Kidney (tissue), 14 donors: Measurements from ENCODE around the gene ABCD2. TPM values are rescaled to one million over a fixed set of nuclear protein-coding genes. Genes with fewer than 3 reads are reported as not detected.
"Not testable (repeated sequence)": the region's sequence is repeated elsewhere in the genome, so short reads cannot be mapped to it uniquely, and the experiment has no call there.

ENCODE experiments used
- DNase-seq, 5 donors: peaks; one replicate each; pipeline ENCODE4 v3.0.0-alpha.2; 2013 to 2020
- FAIRE-seq: peaks from 2 replicates; lab custom pipeline; 2012; peaks lifted over from hg19 to GRCh38; lab: Jason Lieb, UNC
- H3K27ac ChIP-seq, 2 donors: one replicate each; pipeline ENCODE4 v1.7.0; 2013; ENCODE audit warnings: low read depth in 2 of 2, low read length in 2 of 2, inconsistent platforms in 1 of 2
- H3K27me3 ChIP-seq: one replicate; pipeline ENCODE4 v1.7.1; 2013; ENCODE audit warnings: low read length, inconsistent platforms; ENCODE audit not compliant: control insufficient read depth, insufficient read depth
- H3K36me3 ChIP-seq, 3 donors: one replicate each; pipeline versions ENCODE4 v1.7.0 to v1.7.1; 2013; ENCODE audit warnings: low read length in 3 of 3, control low read depth in 1 of 3, inconsistent platforms in 1 of 3; ENCODE audit not compliant: insufficient read depth in 3 of 3, control insufficient read depth in 2 of 3
- H3K4me1 ChIP-seq, 3 donors: one replicate each; pipeline versions ENCODE4 v1.7.0 to v1.7.1; 2013; ENCODE audit warnings: low read length in 3 of 3, inconsistent platforms in 1 of 3, low read depth in 1 of 3; ENCODE audit not compliant: control insufficient read depth in 2 of 3, insufficient read depth in 2 of 3
- H3K4me3 ChIP-seq, 3 donors: one replicate each; pipeline versions ENCODE4 v1.7.0 to v1.8.1; 2013; ENCODE audit warnings: low read length in 3 of 3, control low read depth in 1 of 3, inconsistent platforms in 1 of 3
- H3K9ac ChIP-seq, 3 donors: one replicate each; pipeline versions ENCODE4 v1.7.0 to v1.7.1; 2013; ENCODE audit warnings: low read length in 3 of 3, control low read depth in 1 of 3, inconsistent platforms in 1 of 3
- H3K9me3 ChIP-seq, 3 donors: one replicate each; pipeline versions ENCODE4 v1.7.0 to v1.7.1; 2013; ENCODE audit warnings: low read length in 3 of 3, control low read depth in 1 of 3, inconsistent platforms in 1 of 3; ENCODE audit not compliant: control insufficient read depth in 2 of 3, insufficient read depth in 1 of 3
- CTCF ChIP-seq: IDR thresholded peaks from 3 replicates; pipeline ENCODE4 v1.5.1; 2012; ENCODE audit warnings: mild to moderate bottlenecking, moderate library complexity, borderline replicate concordance; ENCODE audit not compliant: insufficient read depth; ENCODE audit errors: extremely low read depth
- intact Hi-C: fragments of 100-400 bp; cut with DNase I; formaldehyde crosslinking; loops from one replicate; pipeline ENCODE4 v1.11.1; 2022
- polyA plus RNA-seq: library from polyadenylated mRNA; stranded (reverse); fragments of 350-450 nt; fragmentation: Illumina TruSeq; extraction: RNeasy Lipid Tissue Mini Kit (QIAGEN cat#74804); gene quantifications from one replicate; pipeline ENCODE4 v1.2.3, GENCODE V29; 2014; ENCODE audit warnings: low read depth, low replicate concordance; ENCODE audit not compliant: insufficient read depth
- total RNA-seq: library from RNA; stranded (reverse); fragmentation: NEBNext Ultra II Directional; extraction: Animal tissue kit (Norgen Biotek cat#: 25700); gene quantifications from one replicate; pipeline ENCODE4 v1.2.1, GENCODE V29; 2021
- donor health status: control.
- donor health status: control.
- donor health status: control.
- donor health status: control.
- donor health status: control.
- donor health status: DM: yes; HTN: yes; CAD: no.
- donor health status: Normal renal cell carcinoma (clear cell type).

Gene ABCD2
- total and polyA plus RNA-seq, 2 donors from 2014 or later: 0.17 to 1.4 TPM

GRCh38 chr12:39626033-39626814 lies 6.6 kb upstream of the ABCD2 start:
- DNase-seq (peak in 1 of 5 donors; percentile 45), FAIRE-seq (no peak)
- intact Hi-C loops: no loop called here
- H3K9me3 ChIP-seq: no peaks in the 10 kb centered on the region
- H3K27ac ChIP-seq: no peak overlapping the region
- no peaks in the 10 kb centered on the region for H3K4me1 ChIP-seq
- H3K9ac ChIP-seq: no peak overlapping the region
- H3K36me3 ChIP-seq: no peaks in the 10 kb centered on the region
- H3K27me3 ChIP-seq: no peaks in the 10 kb centered on the region
- no peak for TF ChIP-seq CTCF
- H3K4me3 ChIP-seq: no peak overlapping the region

- no peak for TF ChIP-seq CTCF
- FAIRE-seq (no peak), DNase-seq (no peak)
- Histone ChIP-seq H3K4me3 (no peak overlapping the region), H3K36me3 (no peaks in the 10 kb centered on the region), H3K9ac (no peak overlapping the region), H3K27me3 (no peaks in the 10 kb centered on the region), H3K9me3 (no peaks in the 10 kb centered on the region), H3K4me1 (peaks cover 0 to 5% (median 0%) of the 10 kb centered on the region in 3 donors), H3K27ac (no peak overlapping the region)
- intact Hi-C loops: no loop called here
Measured at GRCh38 chr12:39623919-39624318, 4.3 kb upstream of the ABCD2 start.

GRCh38 chr12:39623160-39623559 lies 3.6 kb upstream of the ABCD2 start:
- DNase-seq, H3K9ac ChIP-seq, H3K27ac ChIP-seq, H3K27me3 ChIP-seq, FAIRE-seq, H3K4me3 ChIP-seq, H3K4me1 ChIP-seq, intact Hi-C loops, H3K36me3 ChIP-seq, H3K9me3 ChIP-seq: not testable (repeated sequence)

- no peak overlapping the region for H3K4me3 ChIP-seq
- no peaks in the 10 kb centered on the region for H3K27me3 ChIP-seq
- H3K9ac ChIP-seq: no peak overlapping the region
- FAIRE-seq: no peak
- intact Hi-C loops: no loop called here
- DNase-seq: no peak
- H3K9me3 ChIP-seq: no peaks in the 10 kb centered on the region
- peaks cover 0 to 7% (median 0%) of the 10 kb centered on the region in 3 donors for H3K4me1 ChIP-seq
- TF ChIP-seq CTCF: no peak
- H3K36me3 ChIP-seq: no peaks in the 10 kb centered on the region
- H3K27ac ChIP-seq: no peak overlapping the region
Measured at GRCh38 chr12:39622306-39622705, 2.7 kb upstream of the ABCD2 start.
